Endometrial microvascular endothelial cells (primary cell): ENCODE data around the gene C14orf93. TPM values are rescaled to one million over a fixed set of nuclear protein-coding genes. Genes with fewer than 3 reads are reported as not detected.

Source experiments
- in situ Hi-C: cut with HindIII; loops from 2 replicates; pipeline ENCODE4 v1.10.0; 2017; ENCODE audit warnings: low sequenced_read_pairs, low pct_unique_long_range_greater_than_20kb; ENCODE audit errors: inconsistent ontology term
- total RNA-seq: library from RNA; depleted of rRNA; stranded (reverse); fragments of >200 nt; gene quantifications from one replicate; pipeline ENCODE4 v1.2.3, GENCODE V29; 2015; ENCODE audit errors: inconsistent ontology term

The C14orf93 gene
- total RNA-seq = 7.4 TPM

GRCh38 chr14:23009939-23010726, at the start of gene C14orf93:
Gene C14orf93, minus strand, starts transcription at chr14:23010143. Its CDS starts 11,120 bp downstream, at chr14:22999023.
- in situ Hi-C loops = no loop called here

- in situ Hi-C loops = no loop called here
Measured at GRCh38 chr14:23058654-23059504, 48.9 kb upstream of the C14orf93 start.

GRCh38 chr14:23057757-23058653, 48.1 kb upstream of the C14orf93 start:
- in situ Hi-C loops = no loop called here

- in situ Hi-C loops = no loop called here
Measured at GRCh38 chr14:23056956-23057756, 47.2 kb upstream of the C14orf93 start, which contains the start of gene CDH24. Gene CDH24, minus strand, starts transcription at chr14:23057520. Its CDS starts 1,787 bp downstream, at chr14:23055733.

- in situ Hi-C loops = no loop called here
Measured at GRCh38 chr14:23056145-23056955, 46.4 kb upstream of the C14orf93 start.

- in situ Hi-C loops = no loop called here
Measured at GRCh38 chr14:23055621-23056144, 45.7 kb upstream of the C14orf93 start.

- in situ Hi-C loops = no loop called here
Measured at GRCh38 chr14:23055147-23055550, 45.2 kb upstream of the C14orf93 start.

- in situ Hi-C loops = no loop called here
Measured at GRCh38 chr14:23054000-23054811, 44.3 kb upstream of the C14orf93 start.

GRCh38 chr14:23053426-23053825, 43.5 kb upstream of the C14orf93 start:
- in situ Hi-C loops = no loop called here

GRCh38 chr14:23052671-23053070, 42.7 kb upstream of the C14orf93 start:
- in situ Hi-C loops = no loop called here

- in situ Hi-C loops = no loop called here
Measured at GRCh38 chr14:23052182-23052623, 42.3 kb upstream of the C14orf93 start.

- in situ Hi-C loops = no loop called here
Measured at GRCh38 chr14:23051141-23052057, 41.5 kb upstream of the C14orf93 start.

- in situ Hi-C loops = no loop called here
Measured at GRCh38 chr14:23049011-23049410, 39.1 kb upstream of the C14orf93 start.

- in situ Hi-C loops = no loop called here
Measured at GRCh38 chr14:23047751-23048693, 38.1 kb upstream of the C14orf93 start.
